ENCODE data around the gene STIMATE.

Gene STIMATE

GRCh38 chr3:52816199-52816598, 81.1 kb downstream of the STIMATE start:
- FAIRE-seq = no peak

GRCh38 chr3:52813810-52814209, 83.5 kb downstream of the STIMATE start:
- FAIRE-seq = no peak

GRCh38 chr3:52811452-52812011, 85.8 kb downstream of the STIMATE start:
- no peak for FAIRE-seq

- no peak for FAIRE-seq
Observed at GRCh38 chr3:52810923-52811322, 86.4 kb downstream of the STIMATE start.

- no peak for FAIRE-seq
Observed at GRCh38 chr3:52809662-52810377, 87.5 kb downstream of the STIMATE start.

GRCh38 chr3:52809149-52809548, 88.2 kb downstream of the STIMATE start:
- FAIRE-seq = no peak

- no peak for FAIRE-seq
Observed at GRCh38 chr3:52805270-52806039, 91.9 kb downstream of the STIMATE start.

GRCh38 chr3:52801839-52802238, 95.5 kb downstream of the STIMATE start:
- no peak for FAIRE-seq

GRCh38 chr3:52800079-52800478, 97.3 kb downstream of the STIMATE start:
- no peak for FAIRE-seq

GRCh38 chr3:52798978-52799476, 98.3 kb downstream of the STIMATE start:
- no peak for FAIRE-seq

- no peak for FAIRE-seq
Observed at GRCh38 chr3:52798376-52798977, 98.9 kb downstream of the STIMATE start.

GRCh38 chr3:52796411-52796810, 100.9 kb downstream of the STIMATE start:
- FAIRE-seq = no peak

GRCh38 chr3:52795298-52795900, 101.9 kb downstream of the STIMATE start:
- no peak for FAIRE-seq

- FAIRE-seq = no peak
Observed at GRCh38 chr3:52794612-52795099, 102.7 kb downstream of the STIMATE start, which contains the start of gene ITIH3. ITIH3 (plus strand) TSS chr3:52794796; CDS start chr3:52794804, 8 bp downstream.

- no peak for FAIRE-seq
Observed at GRCh38 chr3:52793702-52794611, 103.4 kb downstream of the STIMATE start.

GRCh38 chr3:52792961-52793695, 104.2 kb downstream of the STIMATE start:
- FAIRE-seq = no peak

- no peak for FAIRE-seq
Observed at GRCh38 chr3:52792413-52792812, 104.9 kb downstream of the STIMATE start.

GRCh38 chr3:52791928-52792327, 105.4 kb downstream of the STIMATE start:
- no peak for FAIRE-seq

GRCh38 chr3:52791366-52791765, 106.0 kb downstream of the STIMATE start:
- FAIRE-seq = no peak

- no peak for FAIRE-seq
Observed at GRCh38 chr3:52790741-52791140, 106.6 kb downstream of the STIMATE start.

- FAIRE-seq = no peak
Observed at GRCh38 chr3:52790337-52790736, 107.0 kb downstream of the STIMATE start.

Measured in colon (tissue), 2 donors.